ENCODE data around the gene DACT2. TPM values are rescaled to one million over a fixed set of nuclear protein-coding genes. Genes with fewer than 3 reads are reported as not detected.

Gene DACT2
- total RNA-seq, 2 donors from 2014 or later, result 4.9 to 5.4 TPM

DNA sequence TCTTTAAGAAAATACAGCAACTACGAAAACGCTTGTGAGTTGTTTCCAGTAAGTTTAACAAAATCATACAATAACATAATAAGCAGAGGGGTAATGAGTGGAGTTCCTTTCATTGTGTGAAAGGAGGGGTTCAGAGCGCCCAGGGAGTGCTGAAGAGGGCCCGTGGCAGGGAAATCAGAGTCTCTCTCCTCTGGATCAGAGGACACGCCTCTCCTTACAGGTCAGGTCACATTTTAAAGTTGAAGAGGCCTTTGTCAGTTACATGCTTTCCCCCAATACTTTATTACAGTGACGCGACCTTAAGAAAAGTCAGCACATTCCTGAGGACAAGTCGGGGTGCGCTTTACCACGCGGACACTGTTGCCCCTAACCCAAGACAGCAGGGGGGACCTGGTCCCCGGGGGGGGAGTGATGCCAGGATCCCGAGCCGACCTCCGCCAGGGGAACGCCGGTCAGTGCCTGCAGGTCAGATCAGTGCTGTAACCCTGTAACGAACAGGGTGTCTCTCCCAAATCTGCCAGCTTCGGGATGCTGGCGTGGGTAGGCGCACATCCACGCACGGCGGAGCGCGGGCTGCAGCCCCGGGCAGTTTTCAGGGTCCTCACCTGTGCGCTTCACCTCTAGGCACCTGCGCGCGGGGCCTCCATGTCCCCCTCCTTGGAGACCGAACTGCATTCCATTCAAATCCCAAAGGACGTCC is 848 bp downstream of the DACT2 start:
- peaks cover 16% of the 10 kb centered on the region for H3K4me1 ChIP-seq
- peak overlapping the region in 3 of 4 donors; percentile 6 to 86 (median 78) for H3K27ac ChIP-seq
- intact Hi-C loops (cut with DNase I), result no loop called here
- WGBS, 2 donors, result 16 to 39% methylated on average over 7 to 32 of the region's 33 CpGs
- H3K36me3 ChIP-seq (replicated peaks in 1 of 2; ENCODE audit: insufficient read depth in 1 of 2, low read depth in 2 of 2), result no peaks in the 10 kb centered on the region
- DNase-seq (no peak), ATAC-seq (peak; percentile 19)
- peak overlapping the region; percentile 7 to 34 for H3K4me3 ChIP-seq
- H3K27me3 ChIP-seq, result no peaks in the 10 kb centered on the region
- no peak for TF ChIP-seq POLR2A (IDR thresholded peaks at IDR 0.05)
- TF ChIP-seq, protein P1, sequence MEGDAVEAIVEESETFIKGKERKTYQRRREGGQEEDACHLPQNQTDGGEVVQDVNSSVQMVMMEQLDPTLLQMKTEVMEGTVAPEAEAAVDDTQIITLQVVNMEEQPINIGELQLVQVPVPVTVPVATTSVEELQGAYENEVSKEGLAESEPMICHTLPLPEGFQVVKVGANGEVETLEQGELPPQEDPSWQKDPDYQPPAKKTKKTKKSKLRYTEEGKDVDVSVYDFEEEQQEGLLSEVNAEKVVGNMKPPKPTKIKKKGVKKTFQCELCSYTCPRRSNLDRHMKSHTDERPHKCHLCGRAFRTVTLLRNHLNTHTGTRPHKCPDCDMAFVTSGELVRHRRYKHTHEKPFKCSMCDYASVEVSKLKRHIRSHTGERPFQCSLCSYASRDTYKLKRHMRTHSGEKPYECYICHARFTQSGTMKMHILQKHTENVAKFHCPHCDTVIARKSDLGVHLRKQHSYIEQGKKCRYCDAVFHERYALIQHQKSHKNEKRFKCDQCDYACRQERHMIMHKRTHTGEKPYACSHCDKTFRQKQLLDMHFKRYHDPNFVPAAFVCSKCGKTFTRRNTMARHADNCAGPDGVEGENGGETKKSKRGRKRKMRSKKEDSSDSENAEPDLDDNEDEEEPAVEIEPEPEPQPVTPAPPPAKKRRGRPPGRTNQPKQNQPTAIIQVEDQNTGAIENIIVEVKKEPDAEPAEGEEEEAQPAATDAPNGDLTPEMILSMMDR (IDR thresholded peaks at IDR 0.05), result no peak
- H3K9me3 ChIP-seq, result peaks cover 0 to 4% (median 0%) of the 10 kb centered on the region in 3 donors

DNA sequence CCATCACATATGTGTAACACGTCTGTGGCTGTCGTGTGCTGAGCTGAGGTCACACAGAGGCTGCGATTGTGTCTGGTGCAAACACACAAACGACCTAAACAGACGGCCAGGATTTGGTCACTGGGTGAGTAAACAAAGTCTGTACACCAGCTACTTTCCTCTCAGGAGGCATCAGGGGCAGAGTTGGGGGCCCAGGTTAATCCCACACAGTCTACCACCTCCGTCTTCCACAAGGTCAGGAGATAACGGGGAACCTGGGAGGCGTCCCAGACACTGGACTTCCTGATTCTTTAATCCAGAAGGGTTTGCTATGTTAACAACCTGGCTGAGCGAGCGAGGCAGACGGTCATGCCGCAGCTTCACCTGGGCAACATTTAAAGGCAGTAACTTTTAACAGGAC is 1.5 kb downstream of the DACT2 start:
- Histone ChIP-seq H3K36me3 (replicated peaks in 1 of 2; ENCODE audit: insufficient read depth in 1 of 2, low read depth in 2 of 2) (no peaks in the 10 kb centered on the region), H3K4me3 (no peak overlapping the region), H3K9me3 (peaks cover 0 to 4% (median 0%) of the 10 kb centered on the region in 3 donors), H3K4me1 (peaks cover 16% of the 10 kb centered on the region), H3K27me3 (no peaks in the 10 kb centered on the region), H3K27ac (peak overlapping the region in 2 of 4 donors; percentile 78 to 86)
- DNase-seq (peak in 1 of 4 donors; percentile 39), ATAC-seq (no peak)
- 10 to 22% methylated on average over 7 to 12 of the region's 12 CpGs for WGBS, 2 donors
- TF ChIP-seq, protein P1 (IDR thresholded peaks at IDR 0.05), result no peak
- TF ChIP-seq POLR2A (IDR thresholded peaks at IDR 0.05), result no peak
- intact Hi-C loops (cut with DNase I), result no loop called here

DNA sequence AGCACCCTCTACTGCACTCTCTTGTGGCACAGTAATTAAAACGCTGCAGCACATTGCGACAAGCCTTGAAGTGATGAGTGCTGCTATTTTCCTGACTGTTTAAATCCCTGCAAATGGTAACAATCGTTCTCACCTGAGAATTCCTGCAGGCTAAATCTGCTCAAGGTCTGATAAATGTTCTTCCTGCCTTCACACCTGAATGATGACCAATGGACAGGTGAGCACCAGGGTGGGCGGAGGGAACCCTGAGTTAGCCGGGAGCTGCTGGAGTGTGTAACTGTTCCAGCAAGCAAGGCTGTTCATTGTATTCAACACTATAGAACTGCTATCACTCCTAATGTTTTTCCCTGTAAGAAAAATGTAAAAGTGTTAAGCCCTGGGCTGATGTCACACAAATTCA is 4.0 kb downstream of the DACT2 start:
- no peak overlapping the region for H3K4me3 ChIP-seq
- intact Hi-C loops (cut with DNase I), result no loop called here
- DNase-seq, result no peak

GRCh38 chr6:168314948-168315347 is 4.6 kb downstream of the DACT2 start:
- peak overlapping the region in 2 of 4 donors; percentile 19 to 40 for H3K27ac ChIP-seq
- H3K4me1 ChIP-seq, result peaks cover 13% of the 10 kb centered on the region
- DNase-seq, result peak in 3 of 4 donors; percentile 16 to 51 (median 47)
- no peak for ATAC-seq
- intact Hi-C loops (cut with DNase I), result no loop called here
- H3K4me3 ChIP-seq, result no peak overlapping the region
- 48 to 60% methylated on average over 9 to 10 of the region's 10 CpGs for WGBS, 2 donors
- H3K36me3 ChIP-seq (replicated peaks in 1 of 2; ENCODE audit: insufficient read depth in 1 of 2, low read depth in 2 of 2), result no peaks in the 10 kb centered on the region
- TF ChIP-seq POLR2A (IDR thresholded peaks at IDR 0.05), result no peak
- TF ChIP-seq, protein P1 (IDR thresholded peaks at IDR 0.05), result peak in 5 of 7 experiments; percentile 14 to 51 (median 35)
- H3K27me3 ChIP-seq, result no peaks in the 10 kb centered on the region
- H3K9me3 ChIP-seq, result no peaks in the 10 kb centered on the region

More for the DNA sequence above, 4.0 kb downstream of the DACT2 start:
- no peaks in the 10 kb centered on the region for H3K36me3 ChIP-seq (replicated peaks in 1 of 2; ENCODE audit: insufficient read depth in 1 of 2, low read depth in 2 of 2)
- peak overlapping the region in 2 of 4 donors; percentile 19 to 40 for H3K27ac ChIP-seq
- H3K4me1 ChIP-seq, result peaks cover 16% of the 10 kb centered on the region
- 62 to 68% methylated on average over 5 of the region's 5 CpGs for WGBS, 2 donors
- TF ChIP-seq POLR2A (IDR thresholded peaks at IDR 0.05), result no peak
- TF ChIP-seq, protein P1 (IDR thresholded peaks at IDR 0.05), result no peak
- H3K9me3 ChIP-seq, result no peaks in the 10 kb centered on the region
- H3K27me3 ChIP-seq, result no peaks in the 10 kb centered on the region
- ATAC-seq, result no peak

All from body of pancreas (tissue), 4 donors.